K562 (cell line): ENCODE measurements around the gene DPP10.

Source experiments
- SIN3A ChIP-seq, 2 experiments: fragments of 150-350 bp in 1 of 2; IDR thresholded peaks; 2 replicates each; pipeline ENCODE4 v1.6.1; 2011 to 2016; ENCODE audit warnings: borderline replicate concordance in 2 of 2, low read depth in 2 of 2, low read length in 2 of 2, mild to moderate bottlenecking in 2 of 2, moderate library complexity in 2 of 2; ENCODE audit not compliant: control insufficient read depth in 1 of 2
- SIRT6 ChIP-seq: IDR thresholded peaks from one replicate; pipeline ENCODE4 v1.6.1; 2012; ENCODE audit warnings: low read depth, mild to moderate bottlenecking, control low read depth, inconsistent platforms, low read length, moderate library complexity
- TCFL5 ChIP-seq: fragments of 250-450 bp; sonication (Bioruptor Pico); conservative IDR thresholded peaks from 2 replicates; pipeline ENCODE4 v1.6.1; 2021; ENCODE audit warnings: mild to moderate bottlenecking, moderate library complexity, matching md5 sums
- TF ChIP-seq, protein P1 (sequence below): fragments of 250-450 bp; sonication (Bioruptor Pico); IDR thresholded peaks from 2 replicates; pipeline ENCODE4 v1.5.0; 2020; ENCODE audit warnings: mild to moderate bottlenecking, borderline replicate concordance
- TF ChIP-seq, protein P2 (sequence below): fragments of 450-650 bp; IDR thresholded peaks from 2 replicates; pipeline ENCODE4 v1.6.1; 2016; ENCODE audit warnings: borderline replicate concordance

DNA sequence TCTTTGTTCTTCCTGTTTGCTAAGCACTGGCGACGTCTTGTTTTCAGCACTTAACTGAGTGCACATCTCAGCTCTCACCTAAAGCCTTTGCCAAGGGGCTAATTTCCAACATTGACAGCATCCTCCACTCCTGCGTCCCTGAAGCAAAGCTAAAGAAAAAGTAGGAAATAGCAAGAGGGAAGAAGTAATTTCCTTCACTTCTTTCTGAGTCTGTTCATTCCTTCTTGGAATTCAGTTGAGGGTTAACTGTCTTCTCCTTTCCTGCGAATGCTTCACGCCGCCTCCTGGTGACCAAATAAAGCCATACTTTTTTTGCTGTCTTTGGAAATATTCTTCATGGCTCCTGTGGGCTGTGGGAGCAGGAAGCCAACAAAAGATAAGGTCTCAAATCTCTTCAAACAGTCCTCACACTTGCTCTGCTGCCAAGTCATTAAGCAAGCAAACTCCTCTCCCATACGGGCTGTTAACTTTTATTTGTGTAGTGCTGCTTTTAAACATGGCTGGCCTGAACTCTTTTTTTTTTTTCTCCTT is 100.9 kb downstream of the DPP10 start:
- TF ChIP-seq, protein P1, sequence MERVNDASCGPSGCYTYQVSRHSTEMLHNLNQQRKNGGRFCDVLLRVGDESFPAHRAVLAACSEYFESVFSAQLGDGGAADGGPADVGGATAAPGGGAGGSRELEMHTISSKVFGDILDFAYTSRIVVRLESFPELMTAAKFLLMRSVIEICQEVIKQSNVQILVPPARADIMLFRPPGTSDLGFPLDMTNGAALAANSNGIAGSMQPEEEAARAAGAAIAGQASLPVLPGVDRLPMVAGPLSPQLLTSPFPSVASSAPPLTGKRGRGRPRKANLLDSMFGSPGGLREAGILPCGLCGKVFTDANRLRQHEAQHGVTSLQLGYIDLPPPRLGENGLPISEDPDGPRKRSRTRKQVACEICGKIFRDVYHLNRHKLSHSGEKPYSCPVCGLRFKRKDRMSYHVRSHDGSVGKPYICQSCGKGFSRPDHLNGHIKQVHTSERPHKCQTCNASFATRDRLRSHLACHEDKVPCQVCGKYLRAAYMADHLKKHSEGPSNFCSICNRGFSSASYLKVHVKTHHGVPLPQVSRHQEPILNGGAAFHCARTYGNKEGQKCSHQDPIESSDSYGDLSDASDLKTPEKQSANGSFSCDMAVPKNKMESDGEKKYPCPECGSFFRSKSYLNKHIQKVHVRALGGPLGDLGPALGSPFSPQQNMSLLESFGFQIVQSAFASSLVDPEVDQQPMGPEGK (CRISPR knock-in tag): no peak
- no peak for TF ChIP-seq TCFL5 (CRISPR knock-in tag)
- no peak for TF ChIP-seq SIN3A (IDR thresholded peaks at IDR 0.05; ENCODE audit: borderline replicate concordance in 2 of 2, control insufficient read depth in 1 of 2, low read depth in 2 of 2, low read length in 2 of 2)
- TF ChIP-seq, protein P2, sequence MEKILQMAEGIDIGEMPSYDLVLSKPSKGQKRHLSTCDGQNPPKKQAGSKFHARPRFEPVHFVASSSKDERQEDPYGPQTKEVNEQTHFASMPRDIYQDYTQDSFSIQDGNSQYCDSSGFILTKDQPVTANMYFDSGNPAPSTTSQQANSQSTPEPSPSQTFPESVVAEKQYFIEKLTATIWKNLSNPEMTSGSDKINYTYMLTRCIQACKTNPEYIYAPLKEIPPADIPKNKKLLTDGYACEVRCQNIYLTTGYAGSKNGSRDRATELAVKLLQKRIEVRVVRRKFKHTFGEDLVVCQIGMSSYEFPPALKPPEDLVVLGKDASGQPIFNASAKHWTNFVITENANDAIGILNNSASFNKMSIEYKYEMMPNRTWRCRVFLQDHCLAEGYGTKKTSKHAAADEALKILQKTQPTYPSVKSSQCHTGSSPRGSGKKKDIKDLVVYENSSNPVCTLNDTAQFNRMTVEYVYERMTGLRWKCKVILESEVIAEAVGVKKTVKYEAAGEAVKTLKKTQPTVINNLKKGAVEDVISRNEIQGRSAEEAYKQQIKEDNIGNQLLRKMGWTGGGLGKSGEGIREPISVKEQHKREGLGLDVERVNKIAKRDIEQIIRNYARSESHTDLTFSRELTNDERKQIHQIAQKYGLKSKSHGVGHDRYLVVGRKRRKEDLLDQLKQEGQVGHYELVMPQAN: no peak
- no peak for TF ChIP-seq SIRT6
